Esophagus muscularis mucosa (tissue), 4 donors: ENCODE results near the gene ACTN4. TPM values are rescaled to one million over a fixed set of nuclear protein-coding genes. Genes with fewer than 3 reads are reported as not detected.

Experiments
- DNase-seq: peaks from one replicate; pipeline ENCODE4 v3.0.0-alpha.2; 2017; ENCODE audit errors: extremely low spot score
- H3K27ac ChIP-seq, 4 donors: fragments of 200-600 bp; sonication (generic); replicated peaks in 1 of 4; 1 replicate in 3 of 4; 2 replicates in 1 of 4; pipeline ENCODE4 v1.5.1; 2016 to 2019; ENCODE audit warnings: mild to moderate bottlenecking in 1 of 4
- H3K27me3 ChIP-seq, 4 donors: fragments of 200-600 bp; sonication (generic); one replicate each; pipeline versions ENCODE4 v1.5.1 to v1.6.0; 2016 to 2019
- H3K36me3 ChIP-seq, 4 donors: fragments of 200-600 bp; sonication (generic); one replicate each; pipeline ENCODE4 v1.5.1; 2016 to 2019
- H3K4me1 ChIP-seq, 4 donors: fragments of 200-600 bp; sonication (generic); one replicate each; pipeline ENCODE4 v1.5.1; 2016 to 2019
- H3K4me3 ChIP-seq, 4 donors: fragments of 200-600 bp; sonication (generic); 1 replicate in 2 of 4; 2 replicates in 2 of 4; pipeline ENCODE4 v1.5.1; 2016 to 2019; ENCODE audit warnings: mild to moderate bottlenecking in 4 of 4, moderate library complexity in 1 of 4
- H3K9me3 ChIP-seq, 4 donors: fragments of 200-600 bp; sonication (generic); 1 replicate in 3 of 4; 2 replicates in 1 of 4; pipeline ENCODE4 v1.5.1; 2016 to 2019
- CTCF ChIP-seq, 3 experiments: fragments of 200-600 bp in 2 of 3; fragments of 450-650 bp in 1 of 3; sonication (generic) in 2 of 3; IDR thresholded peaks; one replicate each; pipeline ENCODE4 v1.5.1; 2017 to 2019; ENCODE audit warnings: antibody characterized with exemption in 3 of 3, mild to moderate bottlenecking in 2 of 3, moderate library complexity in 1 of 3
- EP300 ChIP-seq: sonication (generic); formaldehyde crosslinking; IDR thresholded peaks from one replicate; pipeline ENCODE4 v1.6.1; 2017; ENCODE audit warnings: antibody characterized with exemption
- POLR2A ChIP-seq: fragments of 450-650 bp; IDR thresholded peaks from one replicate; pipeline ENCODE4 v1.6.1; 2017; ENCODE audit warnings: antibody characterized with exemption, moderate library complexity, mild to moderate bottlenecking, low read depth
- POLR2AphosphoS5 ChIP-seq, 2 donors: sonication (generic); formaldehyde crosslinking; IDR thresholded peaks; one replicate each; pipeline ENCODE4 v1.6.1; 2017; ENCODE audit warnings: antibody characterized with exemption in 2 of 2
- WGBS: methylation state at CpG from one replicate; pipeline ENCODE4 v1.1.5; 2018; 5-methylcytosine and 5-hydroxymethylcytosine counted together
- intact Hi-C: fragments of 100-400 bp; cut with DNase I; formaldehyde crosslinking; loops from one replicate; pipeline ENCODE4 v1.15.1; 2023
- total RNA-seq, 4 donors: library from RNA; depleted of rRNA; stranded (reverse); fragments of >200 nt; gene quantifications; one replicate each; pipeline versions ENCODE4 v1.1.0 to v1.2.1, GENCODE V29; 2016

Gene ACTN4
- total RNA-seq, 4 donors from 2014 or later, result 416 to 816 (median 598) TPM

- 92% methylated on average over 8 of the region's 11 CpGs for WGBS
- peak overlapping the region; percentile 87 to 98 (median 96) for H3K27ac ChIP-seq
- peaks cover 0 to 13% (median 2%) of the 10 kb centered on the region in 4 donors for H3K36me3 ChIP-seq
- H3K4me3 ChIP-seq, result no peak overlapping the region
- DNase-seq, result no peak
- TF ChIP-seq POLR2A, result no peak
- no peak for TF ChIP-seq POLR2AphosphoS5 (IDR thresholded peaks at IDR 0.05)
- TF ChIP-seq EP300, result no peak
- no peak for TF ChIP-seq CTCF (IDR thresholded peaks at IDR 0.05)
- peaks cover 97 to 100% (median 100%) of the 10 kb centered on the region in 4 donors for H3K4me1 ChIP-seq
- intact Hi-C loops, result no loop called here
- H3K27me3 ChIP-seq, result no peaks in the 10 kb centered on the region
- H3K9me3 ChIP-seq, result no peaks in the 10 kb centered on the region
Observed at GRCh38 chr19:38682195-38682867, 34.9 kb downstream of the ACTN4 start.

DNA sequence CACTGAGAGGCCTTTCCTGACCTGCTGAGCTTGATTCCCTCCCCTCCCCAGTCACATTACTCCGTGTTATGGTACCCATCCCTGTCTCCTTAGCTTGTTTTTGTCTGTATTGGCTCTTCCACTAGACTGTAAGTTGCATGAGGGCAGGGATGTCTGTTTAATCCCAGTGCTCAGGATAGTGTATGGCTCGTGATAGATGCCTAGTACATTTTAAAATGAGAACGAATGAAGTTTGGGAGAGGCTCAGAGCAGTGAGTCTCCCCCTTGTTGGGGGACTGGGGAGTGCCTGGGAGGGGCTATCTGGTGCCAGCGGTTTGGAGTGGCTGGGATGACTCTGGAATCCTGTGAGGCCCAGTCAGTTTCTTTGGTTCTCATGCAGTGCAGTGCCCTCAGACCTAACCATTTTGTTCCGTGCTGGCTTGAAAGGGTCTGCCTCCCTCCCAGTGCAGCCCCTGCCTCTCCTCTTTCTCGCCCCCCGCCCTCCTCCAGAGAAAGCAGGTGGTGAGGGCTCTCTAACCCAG lies 35.5 kb downstream of the ACTN4 start:
- H3K4me3 ChIP-seq, result no peak overlapping the region
- no peaks in the 10 kb centered on the region for H3K27me3 ChIP-seq
- TF ChIP-seq CTCF (IDR thresholded peaks at IDR 0.05) (no peak), EP300 (no peak), POLR2AphosphoS5 (IDR thresholded peaks at IDR 0.05) (no peak), POLR2A (no peak)
- peaks cover 97 to 99% (median 98%) of the 10 kb centered on the region in 4 donors for H3K4me1 ChIP-seq
- H3K9me3 ChIP-seq, result no peaks in the 10 kb centered on the region
- DNase-seq, result no peak
- H3K27ac ChIP-seq, result peak overlapping the region; percentile 87 to 98 (median 96)
- peaks cover 0 to 7% (median 2%) of the 10 kb centered on the region in 4 donors for H3K36me3 ChIP-seq
- intact Hi-C loops, result no loop called here
- 75% methylated on average over 7 of the region's 7 CpGs for WGBS

- WGBS, result 27% methylated on average over 10 of the region's 10 CpGs
- intact Hi-C loops, result no loop called here
Observed at GRCh38 chr19:38683393-38684077, 36.1 kb downstream of the ACTN4 start.

More at GRCh38 chr19:38683393-38684077, 36.1 kb downstream of the ACTN4 start:
- Histone ChIP-seq H3K27ac (peak overlapping the region; percentile 87 to 98 (median 96)), H3K4me3 (no peak overlapping the region), H3K4me1 (peaks cover 97 to 99% (median 98%) of the 10 kb centered on the region in 4 donors), H3K36me3 (peaks cover 0 to 7% (median 2%) of the 10 kb centered on the region in 4 donors), H3K9me3 (no peaks in the 10 kb centered on the region), H3K27me3 (no peaks in the 10 kb centered on the region)
- no peak for DNase-seq
- TF ChIP-seq POLR2A, result no peak
- peak; percentile 65 to 71 for TF ChIP-seq POLR2AphosphoS5 (IDR thresholded peaks at IDR 0.05)
- TF ChIP-seq EP300, result no peak
- no peak for TF ChIP-seq CTCF (IDR thresholded peaks at IDR 0.05)
